GM21723 (cell line): ENCODE measurements around the gene SLC9A5.

Experiments
- ATAC-seq: cut with Tn5 transposase; IDR thresholded peaks from one replicate; pipeline ENCODE4 v1.9.1; 2021; ENCODE audit warnings: mild to moderate bottlenecking, moderate library complexity; ENCODE audit not compliant: unreplicated experiment

The SLC9A5 gene

GRCh38 chr16:67238278-67238575 is 10.6 kb upstream of the SLC9A5 start:
- no peak for ATAC-seq

DNA sequence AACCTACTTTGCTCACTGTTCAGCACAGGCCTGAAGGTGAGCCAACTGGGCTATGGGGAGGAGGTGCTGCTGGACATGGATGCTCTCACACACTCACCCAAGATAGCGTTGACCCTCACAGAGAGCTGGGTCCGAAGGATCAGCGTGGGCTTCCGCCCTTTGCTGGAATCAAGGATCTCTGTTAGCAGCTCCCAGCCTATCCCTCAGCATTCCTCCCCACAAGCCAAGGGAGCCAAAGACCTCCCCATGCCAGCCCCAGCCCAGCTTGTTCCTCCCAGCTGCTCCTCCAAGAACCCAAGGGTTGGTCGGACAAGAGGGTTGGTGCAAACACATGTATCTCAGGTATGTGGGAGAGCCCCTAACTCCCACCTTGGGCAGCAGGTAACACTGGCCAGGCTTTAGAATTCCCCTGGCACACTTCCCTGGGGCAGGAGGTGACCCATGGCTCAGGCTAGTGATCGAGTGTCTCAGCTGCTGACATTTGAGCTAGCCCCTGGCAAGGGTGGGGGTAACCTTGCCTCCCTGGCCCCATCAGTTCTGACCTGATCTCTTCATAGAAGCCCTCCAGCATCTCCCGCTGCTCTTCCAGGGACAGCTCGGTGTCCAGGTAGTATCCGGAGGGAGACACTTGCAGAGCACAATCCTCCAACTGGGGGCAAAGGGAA is 9.8 kb upstream of the SLC9A5 start:
- ATAC-seq = no peak

DNA sequence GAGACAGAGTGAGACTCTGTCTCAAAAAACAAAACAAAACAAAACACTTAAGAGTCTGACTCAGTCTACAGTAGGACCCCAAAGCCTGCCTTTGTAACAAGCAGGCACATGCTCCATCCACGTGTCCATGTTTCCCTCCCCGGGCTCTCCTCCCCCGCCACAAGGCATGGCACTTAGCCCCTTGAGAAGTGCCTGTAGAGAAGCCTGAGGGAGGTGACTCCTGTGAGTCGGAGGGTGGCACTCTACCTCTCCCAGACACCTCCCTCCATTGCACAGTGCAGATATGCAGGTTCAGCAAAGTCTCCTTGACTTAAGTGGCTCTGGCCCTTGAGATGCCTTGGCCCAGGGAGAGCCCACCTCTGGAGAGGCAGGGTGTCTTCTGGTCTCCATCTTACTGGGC is 8.3 kb upstream of the SLC9A5 start:
- no peak for ATAC-seq

DNA sequence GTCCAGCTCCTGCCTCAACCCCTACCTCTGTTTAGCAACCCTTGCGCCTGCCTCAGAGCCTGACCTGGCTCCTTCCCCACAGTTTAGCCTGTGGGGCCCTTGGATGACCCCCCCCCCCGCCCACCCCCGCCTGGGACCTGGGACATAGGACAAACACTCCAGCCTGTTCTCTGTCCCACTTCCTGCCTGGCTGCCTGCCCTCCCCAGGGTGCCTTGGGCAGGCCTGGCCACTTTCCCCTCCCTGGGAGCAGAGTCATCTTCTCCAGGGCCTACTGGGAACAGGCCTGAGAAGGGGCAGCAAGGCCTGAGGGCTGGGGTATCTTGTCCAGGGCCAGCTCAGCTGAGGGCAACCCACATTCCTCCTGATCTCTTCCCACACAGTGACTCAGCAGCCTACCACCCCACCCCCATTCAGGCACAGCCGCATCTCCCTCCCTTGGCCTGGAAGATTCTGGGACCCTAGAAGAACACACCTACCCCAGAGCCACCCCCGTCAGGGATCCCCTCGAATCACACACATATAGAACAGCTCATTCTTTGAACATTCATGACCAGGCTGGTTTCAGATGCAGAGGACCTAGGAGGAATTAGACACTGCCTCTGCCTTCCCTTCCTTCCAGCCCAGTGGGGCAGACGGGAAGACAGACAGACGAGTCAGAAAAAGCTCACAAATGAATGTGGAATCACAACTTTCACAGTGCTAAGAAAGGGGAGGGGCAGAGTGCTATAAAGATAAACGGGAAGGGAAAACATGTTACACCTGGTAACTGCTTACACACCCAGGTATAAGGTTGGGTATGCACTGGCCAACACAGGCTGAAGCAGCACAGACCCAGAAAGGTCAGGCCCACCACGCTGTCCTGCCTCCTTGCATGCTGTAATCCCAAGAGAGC is 7.5 kb upstream of the SLC9A5 start:
- ATAC-seq = no peak

- ATAC-seq = no peak
Measured at GRCh38 chr16:67242138-67242730, 6.5 kb upstream of the SLC9A5 start.

GRCh38 chr16:67243481-67243880 is 5.3 kb upstream of the SLC9A5 start:
- no peak for ATAC-seq

DNA sequence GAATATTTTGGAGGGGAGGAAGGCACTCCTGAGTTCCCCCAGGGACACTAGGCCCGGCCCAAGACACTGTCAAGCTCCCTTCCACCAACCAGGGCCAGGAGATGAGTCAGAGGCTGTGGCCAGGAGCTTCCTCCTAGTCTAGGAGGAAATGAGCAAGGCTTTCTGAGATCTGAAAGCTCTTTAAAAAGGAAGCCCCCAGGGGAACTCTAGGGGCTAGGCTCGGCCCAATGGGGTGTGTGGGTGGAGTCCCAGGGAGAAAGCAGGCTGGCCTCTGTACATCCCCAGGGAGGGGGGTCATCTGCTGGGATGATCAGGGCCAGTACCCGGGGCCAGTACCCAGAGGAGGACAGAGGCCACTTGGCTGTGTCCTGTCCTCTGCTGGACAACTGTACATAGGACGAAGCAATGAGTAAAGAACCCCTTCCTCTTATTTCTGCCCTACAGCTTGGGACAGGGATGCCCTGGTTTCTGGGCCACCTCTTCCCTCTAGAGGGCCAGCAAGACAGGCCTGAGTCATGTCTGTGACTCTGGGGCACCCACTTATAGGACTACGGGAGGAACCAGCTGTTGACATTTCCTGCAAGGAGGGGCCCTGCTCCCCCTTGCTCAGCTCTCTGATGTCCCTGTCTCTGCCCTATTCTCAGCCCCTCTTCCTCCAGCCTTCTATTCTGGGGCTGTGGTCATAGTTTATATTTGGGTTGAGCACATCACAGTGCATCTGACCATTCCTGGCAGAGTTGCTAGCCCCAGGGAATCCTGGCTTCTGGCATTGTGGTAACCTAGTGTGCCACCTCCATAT is 4.2 kb upstream of the SLC9A5 start:
- peak; percentile 56 for ATAC-seq

DNA sequence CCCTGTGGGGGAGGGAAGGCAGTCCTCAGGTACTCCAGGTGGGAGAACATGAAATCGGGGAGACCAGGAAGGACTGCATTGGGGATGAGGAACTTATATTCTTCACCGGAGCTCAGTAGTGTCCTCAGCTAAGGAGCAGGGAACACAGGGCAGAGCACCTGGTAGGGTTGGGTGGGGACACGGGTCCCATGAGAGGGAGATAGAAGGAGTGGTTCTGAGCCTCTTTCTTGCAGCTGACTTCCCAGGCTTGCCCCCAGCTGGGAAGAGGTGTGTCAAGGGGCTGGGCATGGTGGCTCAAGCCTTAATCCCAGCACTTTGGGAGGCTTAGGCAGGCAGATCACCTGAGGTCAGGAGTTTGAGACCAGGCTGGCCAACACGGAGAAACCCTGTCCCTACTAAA is 3.6 kb upstream of the SLC9A5 start:
- ATAC-seq = no peak

GRCh38 chr16:67245674-67246080 is 3.1 kb upstream of the SLC9A5 start:
- no peak for ATAC-seq

- ATAC-seq = peak; percentile 29
Measured at GRCh38 chr16:67246081-67246755, 2.6 kb upstream of the SLC9A5 start.

- peak; percentile 21 for ATAC-seq
Measured at GRCh38 chr16:67246756-67247191, 2.0 kb upstream of the SLC9A5 start.

GRCh38 chr16:67247192-67248072 is 1.3 kb upstream of the SLC9A5 start, which contains the start of gene FHOD1:
FHOD1 (minus strand) TSS chr16:67247481; CDS start chr16:67247410, 71 bp downstream.
- peak; percentile 40 for ATAC-seq

DNA sequence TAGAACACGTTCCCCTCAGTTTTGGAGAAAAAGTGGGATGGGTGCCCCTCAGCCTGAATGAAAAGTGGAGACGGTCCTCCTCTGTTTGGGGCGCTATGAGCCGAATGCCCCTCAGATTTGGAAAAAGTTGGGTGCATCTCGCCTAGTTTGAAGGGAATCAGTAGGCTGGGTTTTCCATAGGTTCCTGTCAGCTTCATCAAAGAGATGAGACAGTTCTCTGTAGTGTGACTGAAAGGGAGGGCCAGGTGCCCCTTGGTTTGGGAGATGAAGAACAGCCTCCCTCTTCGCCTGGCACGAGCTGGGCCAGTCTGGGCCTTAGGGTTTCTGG is 742 bp upstream of the SLC9A5 start:
- ATAC-seq = no peak

- ATAC-seq = no peak
Measured at GRCh38 chr16:67249178-67250044, 632 bp downstream of the SLC9A5 start.

DNA sequence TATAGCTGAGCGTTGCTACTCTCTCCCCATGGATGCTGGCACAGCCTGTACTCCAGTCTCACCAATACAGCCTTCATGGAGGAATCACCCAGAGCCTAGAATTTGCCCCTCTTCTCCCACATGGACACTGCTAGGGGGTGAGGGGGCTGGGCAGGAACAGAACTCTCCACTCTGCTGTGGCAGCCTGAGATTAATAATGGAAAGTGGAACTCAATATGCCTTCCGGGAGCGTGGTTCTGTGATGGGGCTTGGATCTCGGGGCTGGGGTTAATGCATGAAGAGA is 1.2 kb downstream of the SLC9A5 start:
- ATAC-seq = no peak

DNA sequence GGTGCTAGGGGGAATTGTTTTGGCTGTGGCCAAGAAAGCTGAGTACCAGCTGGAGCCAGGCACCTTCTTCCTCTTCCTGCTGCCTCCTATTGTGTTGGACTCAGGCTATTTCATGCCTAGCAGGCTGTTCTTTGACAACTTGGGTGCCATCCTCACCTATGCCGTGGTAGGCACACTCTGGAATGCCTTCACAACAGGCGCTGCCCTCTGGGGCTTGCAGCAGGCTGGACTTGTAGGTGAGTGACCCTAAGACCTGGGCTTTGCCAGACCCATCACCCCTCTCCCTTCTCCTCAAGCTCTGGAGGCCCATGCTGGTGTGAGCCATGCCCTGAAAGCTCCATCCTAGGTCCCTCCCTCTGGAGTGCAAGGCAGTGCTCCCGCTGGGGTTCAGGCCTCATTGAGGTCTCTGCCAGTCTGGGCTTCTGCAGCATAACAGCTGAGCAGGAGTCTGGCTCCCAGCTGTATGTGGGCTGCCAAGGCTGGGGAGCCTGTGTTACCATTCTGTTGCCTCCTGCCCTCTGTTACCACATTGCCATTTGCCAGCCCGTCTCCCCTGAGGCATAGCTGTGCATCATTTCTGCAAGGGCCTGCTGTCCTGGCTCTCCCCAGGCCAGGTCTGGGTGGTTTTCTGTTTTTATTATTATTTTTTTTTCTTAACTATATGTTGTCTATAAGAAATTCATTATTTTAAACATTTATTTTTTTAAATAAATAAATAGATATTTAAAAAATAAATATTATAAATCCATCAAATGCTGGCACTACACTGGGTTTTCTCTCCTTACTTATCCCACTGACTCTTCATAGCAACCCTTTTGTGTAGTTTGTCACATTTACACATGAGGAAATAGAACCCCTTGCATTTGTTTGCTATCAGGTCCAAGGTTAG is 4.1 kb downstream of the SLC9A5 start:
- ATAC-seq = no peak

- ATAC-seq = no peak
Measured at GRCh38 chr16:67254801-67255552, 6.2 kb downstream of the SLC9A5 start.
